Right ventricle myocardium superior (tissue), 1 donor: ENCODE results near the gene RHEX. TPM values are rescaled to one million over a fixed set of nuclear protein-coding genes. Genes with fewer than 3 reads are reported as not detected.
"Not testable (repeated sequence)": the region's sequence is repeated elsewhere in the genome, so short reads cannot be mapped to it uniquely, and the experiment has no call there.

Experiments
- ATAC-seq: fragments of 200-7000 bp; cut with Tn5 transposase; one replicate; pipeline ENCODE4 v1.9.1; 2020; ENCODE audit warnings: mild to moderate bottlenecking; ENCODE audit not compliant: poor library complexity
- DNase-seq: peaks from one replicate; pipeline ENCODE4 v3.0.0-alpha.2; 2020
- intact Hi-C: fragments of 100-400 bp; cut with DNase I; formaldehyde crosslinking; loops from one replicate; pipeline ENCODE4 v1.11.2; 2022
- long read RNA-seq: library from polyadenylated mRNA; unstranded; transcript quantifications from one replicate; pipeline ENCODE4 v2.0.0, GENCODE V29; 2021
- total RNA-seq: library from RNA; stranded (reverse); fragmentation: NEBNext Ultra II Directional; extraction: Animal tissue kit (Norgen Biotek cat#: 25700); gene quantifications from one replicate; pipeline ENCODE4 v1.2.1, GENCODE V29; 2021
- donor health status: DM: no; HTN: yes; CAD: no; lungs with severe emphysema.

The RHEX gene
- 0.86 TPM for total RNA-seq
- long read RNA-seq = 0 reads

GRCh38 chr1:206052919-206053610 lies at the start of gene RHEX:
RHEX (plus strand) TSS chr1:206053173; CDS start chr1:206097829, 44,656 bp downstream.
- intact Hi-C loops, DNase-seq: not testable (repeated sequence)

DNA sequence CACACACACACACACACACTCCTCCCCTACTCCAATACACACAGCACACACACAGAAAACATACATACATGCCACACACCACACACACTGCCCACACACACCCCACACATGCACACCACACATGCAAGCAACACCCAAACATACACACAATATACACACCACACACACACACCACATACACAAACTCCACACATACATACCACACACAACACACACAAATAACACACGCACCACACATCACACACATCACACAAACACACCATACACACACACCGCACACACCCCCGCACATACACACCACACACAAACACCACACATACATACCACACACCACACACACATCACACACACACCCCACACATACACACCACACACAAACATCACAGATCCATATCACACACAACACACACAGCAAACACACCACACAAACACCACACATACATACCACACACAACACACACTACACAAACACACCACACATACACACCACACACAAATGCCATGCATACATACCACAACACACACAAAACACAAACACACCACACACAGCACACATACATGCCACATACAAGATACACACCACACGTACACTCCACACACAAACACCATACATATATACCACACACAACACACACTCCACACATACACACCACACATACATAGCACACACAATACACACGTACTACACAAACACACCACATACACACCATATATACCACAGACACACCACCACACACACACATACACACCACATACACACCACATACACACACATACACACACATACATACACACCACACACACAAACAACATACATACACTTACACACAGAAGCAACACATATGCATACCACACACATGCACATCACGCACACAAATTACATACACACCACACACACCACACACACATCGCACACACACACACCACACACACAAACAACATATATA lies 48.8 kb upstream of the RHEX start:
- ATAC-seq (no peak), DNase-seq (no peak)
- intact Hi-C loops = no loop called here

More at GRCh38 chr1:206052919-206053610, at the start of gene RHEX:
- ATAC-seq = not testable (repeated sequence)

DNA sequence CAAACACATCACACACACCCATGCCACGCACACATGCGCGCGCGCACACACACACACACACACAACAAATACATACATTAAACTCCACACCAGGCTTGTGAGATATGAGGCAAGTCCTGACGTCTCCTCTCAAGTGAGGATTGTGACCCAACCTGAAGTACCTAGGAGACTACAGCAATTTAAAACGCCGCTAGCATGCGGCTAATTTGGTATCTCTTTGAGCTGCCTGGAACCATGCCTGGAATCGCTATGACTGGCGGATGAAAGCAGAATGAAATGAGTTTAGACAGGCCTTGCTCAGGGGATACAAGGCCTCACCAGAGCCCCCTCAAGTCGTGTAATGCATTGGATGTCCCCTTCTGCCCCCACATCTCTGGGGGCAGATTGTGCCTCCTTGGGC lies 48.1 kb upstream of the RHEX start:
- intact Hi-C loops = no loop called here
- DNase-seq = no peak
- peak; percentile 58 for ATAC-seq

- ATAC-seq (no peak), DNase-seq (no peak)
- intact Hi-C loops = no loop called here
Measured at GRCh38 chr1:206005234-206005633, 47.7 kb upstream of the RHEX start.

DNA sequence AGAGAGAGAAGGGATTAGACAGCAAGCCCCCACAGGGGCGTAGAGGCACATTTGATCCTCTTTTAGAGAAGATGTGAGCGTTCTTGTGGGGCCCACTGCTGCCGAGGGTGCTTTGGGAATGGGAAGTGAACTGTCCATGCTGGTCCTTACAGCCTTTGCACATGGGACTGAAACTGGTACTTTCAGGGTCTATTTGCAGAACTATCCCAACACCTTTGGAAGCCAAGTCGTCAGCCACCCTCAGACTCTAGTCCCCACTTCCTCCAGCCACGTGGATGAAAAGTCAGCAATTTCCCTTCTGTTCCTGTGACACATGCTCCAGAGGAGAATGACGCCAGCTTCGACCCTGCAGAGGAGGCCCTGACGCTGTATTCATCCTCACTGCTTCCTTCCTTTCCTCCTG lies 47.2 kb upstream of the RHEX start:
- DNase-seq = no peak
- no peak for ATAC-seq
- intact Hi-C loops = no loop called here

DNA sequence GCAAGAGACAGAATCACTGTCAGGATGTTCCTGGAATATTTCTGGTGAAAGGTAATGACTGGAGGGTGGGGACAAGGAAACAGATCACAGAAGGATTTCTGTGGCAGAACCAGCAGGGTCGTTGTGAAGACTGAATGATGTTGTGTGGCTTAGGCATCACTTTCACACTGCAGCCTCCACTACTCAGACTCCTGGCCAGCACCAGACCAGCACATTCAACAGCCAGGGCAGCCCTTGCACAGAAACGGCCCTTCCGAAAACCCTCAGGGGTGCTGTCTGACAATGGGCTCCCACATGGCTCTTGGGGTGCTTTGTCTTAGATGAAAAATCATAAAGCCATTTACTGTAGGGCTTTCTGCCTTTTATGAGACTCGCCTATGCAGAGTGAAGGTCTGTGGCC lies 46.0 kb upstream of the RHEX start:
- ATAC-seq = no peak
- DNase-seq = no peak
- intact Hi-C loops = no loop called here

DNA sequence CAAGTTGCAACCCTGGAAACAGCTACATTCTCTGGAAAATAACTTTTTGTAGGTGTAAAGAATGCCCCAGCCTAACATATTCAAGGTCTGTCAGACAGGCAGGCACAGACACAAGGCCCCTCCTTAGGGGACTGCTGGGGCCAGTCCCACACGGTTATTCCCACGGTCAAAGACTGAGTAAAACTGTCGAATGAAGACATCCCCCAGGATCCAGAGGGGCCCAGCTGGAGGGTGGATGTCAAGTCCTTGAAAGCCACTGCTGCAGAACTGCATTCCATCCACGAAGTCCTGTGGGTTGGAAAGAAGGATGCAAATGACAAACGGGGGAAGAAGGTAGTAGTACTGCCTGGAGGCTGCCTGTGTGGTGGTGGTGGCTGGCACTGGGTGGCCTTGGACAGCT lies 42.9 kb upstream of the RHEX start:
- ATAC-seq (no peak), DNase-seq (no peak)
- intact Hi-C loops = no loop called here

GRCh38 chr1:206011057-206011456 lies 41.9 kb upstream of the RHEX start:
- ATAC-seq (no peak), DNase-seq (no peak)
- intact Hi-C loops = no loop called here

DNA sequence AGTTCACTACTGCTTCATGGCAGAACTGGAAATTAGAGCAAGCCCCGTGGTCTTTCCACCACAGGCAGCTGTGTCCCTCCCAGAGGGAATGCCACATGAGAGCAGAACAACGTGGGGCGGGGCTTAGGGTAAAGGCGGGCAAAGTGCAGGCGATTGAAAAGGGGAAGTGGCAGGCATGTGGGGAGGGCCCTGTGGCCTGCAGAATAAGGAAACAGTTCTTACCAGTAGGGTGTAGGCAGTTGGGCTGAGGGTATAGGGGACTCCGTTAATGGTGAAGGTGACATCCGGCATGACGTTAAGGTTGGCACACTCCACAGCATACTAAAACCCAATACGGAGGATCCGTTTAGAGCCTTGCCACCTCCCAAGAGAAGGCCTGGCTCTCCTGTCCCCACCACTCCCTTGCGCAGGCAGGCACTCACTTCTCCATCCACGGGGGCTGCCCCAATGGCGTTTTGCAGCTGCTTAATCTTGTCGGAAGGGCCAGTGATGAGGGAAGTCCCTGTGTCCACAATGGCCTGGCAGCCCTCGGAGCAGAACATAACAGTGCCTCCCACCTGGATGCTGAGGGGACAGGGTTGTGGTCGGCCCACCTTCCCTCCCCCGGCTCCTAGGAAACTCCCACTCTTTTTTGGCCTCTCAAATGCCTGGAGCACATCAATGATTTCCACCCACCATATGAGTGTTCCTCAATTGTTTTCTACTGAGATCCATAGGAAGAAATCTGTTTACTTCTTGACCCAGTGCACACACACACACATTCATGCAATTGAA lies 40.7 kb upstream of the RHEX start:
- intact Hi-C loops = no loop called here
- peak; percentile 93 for ATAC-seq
- peak; percentile 85 for DNase-seq

GRCh38 chr1:206013026-206013795 lies 39.8 kb upstream of the RHEX start:
- DNase-seq (no peak), ATAC-seq (no peak)
- intact Hi-C loops = no loop called here

DNA sequence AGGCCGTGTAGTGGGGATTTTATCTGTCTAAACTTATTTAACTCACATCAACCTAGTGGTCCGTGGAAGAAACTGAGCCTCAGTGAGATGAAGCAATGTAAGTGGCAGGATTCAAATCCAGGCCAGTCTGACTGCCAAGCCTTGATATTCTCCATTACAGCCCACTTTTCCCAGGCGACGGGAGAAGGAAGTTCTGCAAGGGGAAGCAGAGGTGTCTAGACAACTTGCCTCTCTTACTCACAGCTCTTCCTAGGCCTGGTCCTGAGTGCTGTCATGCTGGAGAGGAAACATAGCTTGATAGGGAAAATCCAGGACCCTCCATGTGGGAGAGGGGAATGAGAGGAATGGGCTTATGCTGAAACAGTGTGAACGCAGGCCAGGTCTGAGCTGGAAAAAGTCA lies 38.4 kb upstream of the RHEX start:
- DNase-seq (no peak), ATAC-seq (no peak)
- intact Hi-C loops = no loop called here

GRCh38 chr1:206015071-206015470 lies 37.9 kb upstream of the RHEX start:
- ATAC-seq (no peak), DNase-seq (no peak)
- intact Hi-C loops = no loop called here

DNA sequence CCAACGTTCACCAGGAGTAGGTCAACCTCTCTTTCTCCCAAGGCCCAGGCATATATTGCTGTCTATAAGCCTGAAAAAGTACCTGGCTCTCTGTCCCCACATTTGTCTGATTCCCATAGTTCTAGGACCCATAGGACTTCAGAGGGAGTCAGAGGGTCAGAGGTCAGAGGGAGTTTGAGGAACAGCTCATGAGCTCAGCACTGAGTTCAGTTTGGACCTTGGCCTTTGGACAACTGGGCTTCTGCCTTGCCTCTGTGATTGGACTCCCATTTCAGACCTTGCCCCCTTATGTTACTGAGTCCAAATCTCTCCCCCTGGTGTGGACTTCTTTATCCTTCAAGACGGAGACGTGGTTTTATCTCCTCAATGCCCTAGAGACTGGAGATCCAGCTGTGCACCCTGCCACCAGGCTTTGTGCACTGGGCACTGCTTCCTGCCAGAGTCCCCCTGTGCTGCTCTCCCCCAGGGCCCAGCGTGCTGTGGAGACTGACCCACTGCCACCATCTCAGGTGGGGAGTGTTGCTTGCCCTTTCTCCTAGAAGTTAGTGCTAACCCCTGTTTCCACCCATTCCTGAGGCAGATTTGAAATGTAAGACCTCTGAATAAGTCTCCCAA lies 32.5 kb upstream of the RHEX start:
- DNase-seq (no peak), ATAC-seq (no peak)
- intact Hi-C loops = no loop called here

GRCh38 chr1:206021008-206021625 lies 31.9 kb upstream of the RHEX start:
- intact Hi-C loops = no loop called here
- DNase-seq (no peak), ATAC-seq (no peak)

DNA sequence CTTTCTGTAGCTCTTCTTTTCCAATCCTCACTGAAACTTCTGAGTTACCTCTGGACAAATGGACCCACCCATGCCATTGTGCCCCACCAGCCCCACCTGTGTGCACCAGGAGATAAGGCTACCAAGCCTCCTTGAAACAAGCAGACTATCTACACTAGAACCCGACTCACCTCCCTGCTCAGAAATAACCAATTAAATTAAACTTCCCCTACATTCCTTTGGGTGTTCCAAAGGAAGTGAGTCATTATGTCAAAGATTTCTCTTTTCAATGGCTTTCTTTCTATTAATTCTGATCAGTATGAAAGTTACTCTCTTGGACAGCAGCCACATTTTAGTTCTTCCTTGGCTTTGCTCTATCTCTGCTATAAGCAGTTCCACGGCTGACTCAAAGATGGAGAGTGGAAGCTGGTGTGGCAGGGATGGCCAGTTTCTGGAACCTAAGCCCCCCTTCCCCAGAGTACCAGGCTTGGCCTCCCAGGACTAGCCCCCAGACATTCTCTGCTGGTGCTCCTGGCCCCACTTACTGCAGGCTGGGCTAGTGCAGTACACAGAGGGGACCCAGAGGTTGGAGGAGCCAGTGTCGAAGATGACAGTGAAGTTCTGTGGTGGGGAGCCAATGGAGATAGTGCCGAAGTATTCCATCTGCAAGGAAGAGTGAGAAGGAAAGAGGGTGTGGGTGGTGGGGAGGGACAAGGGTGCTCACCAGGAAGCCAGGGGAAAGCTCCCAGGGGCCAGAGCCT lies 31.2 kb upstream of the RHEX start:
- intact Hi-C loops = no loop called here
- no peak for DNase-seq
- no peak for ATAC-seq

DNA sequence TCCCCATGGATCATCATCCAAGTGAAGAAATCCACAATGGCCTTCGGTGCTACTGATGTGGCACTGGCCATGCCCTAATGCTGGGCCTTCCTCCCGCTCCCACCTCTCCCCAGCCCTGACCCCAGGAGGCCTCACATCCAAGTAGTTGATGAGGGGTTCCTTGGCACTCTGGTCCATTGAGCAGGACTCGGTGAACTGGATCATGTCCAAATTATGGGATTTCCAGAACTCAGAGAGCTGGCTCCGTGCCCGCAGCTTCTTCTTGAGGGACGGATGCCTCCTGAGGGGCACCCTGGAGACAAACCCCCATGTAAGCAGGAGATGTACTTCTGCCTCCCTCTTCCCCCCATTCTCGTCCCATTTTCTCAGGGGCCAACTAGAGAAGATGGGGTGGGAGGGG lies 30.2 kb upstream of the RHEX start:
- ATAC-seq = no peak
- intact Hi-C loops = no loop called here
- no peak for DNase-seq

- intact Hi-C loops = no loop called here
Measured at GRCh38 chr1:206023695-206024094, 29.3 kb upstream of the RHEX start, which contains the start of gene CTSE. CTSE (minus strand) TSS chr1:206023895; CDS start chr1:206023791, 104 bp downstream.

More at GRCh38 chr1:206023695-206024094, 29.3 kb upstream of the RHEX start, which contains the start of gene CTSE:
- DNase-seq (no peak), ATAC-seq (no peak)
